GM12878 (cell line): ENCODE data around the gene SARS2. TPM values are rescaled to one million over a fixed set of nuclear protein-coding genes. Genes with fewer than 3 reads are reported as not detected.

ENCODE experiments used
- ATAC-seq: fragments of 200-7000 bp; cut with Tn5 transposase; 3 replicates; pipeline ENCODE4 v1.9.1; 2020; ENCODE audit warnings: mild to moderate bottlenecking, moderate library complexity
- BruUV-seq: library from RNA; stranded (reverse); fragments of 400-500 nt; replicated peaks from 2 replicates; lab custom pipeline; 2021; lab: Mats Ljungman, UMichigan
- CTCF ChIA-PET: fragments of 300-600 bp; sonication (Branson Sonifier 250); formaldehyde crosslinking; extraction: SDS; loops from one replicate; lab custom pipeline; 2021; ENCODE audit warnings: inconsistent platforms; lab: Yijun Ruan, JAX
- POLR2A ChIA-PET: fragments of 350-600 bp; formaldehyde crosslinking; extraction: SDS; loops from one replicate; lab custom pipeline; 2021; ENCODE audit warnings: inconsistent platforms; lab: Charles Lee
- RAD21 ChIA-PET: fragments of 300-600 bp; sonication (Branson Sonifier 250); formaldehyde crosslinking; loops from one replicate; lab custom pipeline; 2023; ENCODE audit warnings: antibody characterized with exemption; ENCODE audit not compliant: unreplicated experiment; lab: Charles Lee
- SMC1A ChIA-PET: fragments of 300-600 bp; sonication (Branson Sonifier 250); formaldehyde crosslinking; loops from one replicate; lab custom pipeline; 2023; ENCODE audit not compliant: unreplicated experiment, uncharacterized antibody; lab: Charles Lee
- DNase-seq: peaks from one replicate; pipeline ENCODE4 v3.0.0-alpha.2; 2011; ENCODE audit warnings: low read depth, low spot score
- FAIRE-seq: peaks from 3 replicates; lab custom pipeline; 2011; peaks lifted over from hg19 to GRCh38; lab: Jason Lieb, UNC
- H2AFZ ChIP-seq: 2 replicates; pipeline ENCODE4 v1.6.0; 2011; ENCODE audit warnings: low read depth, low read length, control low read depth; ENCODE audit not compliant: control insufficient read depth
- H3K27ac ChIP-seq: 2 replicates; pipeline ENCODE4 v1.5.1; 2011; ENCODE audit warnings: control low read depth; ENCODE audit not compliant: control insufficient read depth, insufficient read depth
- H3K27me3 ChIP-seq, 2 experiments: replicated peaks in 1 of 2; 2 replicates each; pipeline versions ENCODE4 v1.6.0 to v1.6.1; 2011; ENCODE audit warnings: low read length in 1 of 2; ENCODE audit not compliant: control insufficient read depth in 2 of 2, insufficient read depth in 2 of 2
- H3K36me3 ChIP-seq, 2 experiments: 2 replicates each; pipeline ENCODE4 v1.5.1; 2011; ENCODE audit warnings: low read length in 1 of 2; ENCODE audit not compliant: control insufficient read depth in 2 of 2, insufficient read depth in 2 of 2
- H3K4me1 ChIP-seq: 2 replicates; pipeline ENCODE4 v1.6.1; 2011; ENCODE audit warnings: mild to moderate bottlenecking, low read length, moderate library complexity, mixed read lengths; ENCODE audit not compliant: control insufficient read depth, insufficient read depth
- H3K4me2 ChIP-seq: 2 replicates; pipeline ENCODE4 v1.6.0; 2011; ENCODE audit warnings: control low read depth; ENCODE audit not compliant: control insufficient read depth, insufficient read depth
- H3K4me3 ChIP-seq: fragments of 200-600 bp; sonication (generic); 2 replicates; pipeline ENCODE4 v1.5.1; 2016
- H3K79me2 ChIP-seq: 2 replicates; pipeline ENCODE4 v1.6.0; 2011; ENCODE audit warnings: low read length; ENCODE audit not compliant: control insufficient read depth, insufficient read depth
- H3K9ac ChIP-seq: 2 replicates; pipeline ENCODE4 v1.8.0; 2011; ENCODE audit warnings: low read length, control low read depth, mixed read lengths; ENCODE audit not compliant: control insufficient read depth, insufficient read depth
- H3K9me3 ChIP-seq: replicated peaks from 3 replicates; pipeline ENCODE4 v1.5.1; 2011; ENCODE audit warnings: mild to moderate bottlenecking, low read length; ENCODE audit not compliant: control insufficient read depth, insufficient read depth
- H4K20me1 ChIP-seq: 2 replicates; pipeline ENCODE4 v1.6.0; 2011; ENCODE audit not compliant: control insufficient read depth, insufficient read depth
- CHD4 ChIP-seq: fragments of 200-600 bp; sonication (generic); IDR thresholded peaks from 2 replicates; pipeline ENCODE4 v1.6.1; 2016; ENCODE audit warnings: mild to moderate bottlenecking
- RAD51 ChIP-seq: fragments of 450-650 bp; IDR thresholded peaks from 2 replicates; pipeline ENCODE4 v1.6.1; 2016; ENCODE audit warnings: moderate library complexity, mild to moderate bottlenecking, inconsistent platforms
- SREBF1 ChIP-seq: IDR thresholded peaks from 2 replicates; pipeline ENCODE4 v1.6.1; 2012; ENCODE audit warnings: mild to moderate bottlenecking, low read length
- STAT3 ChIP-seq: IDR thresholded peaks from 2 replicates; pipeline ENCODE4 v1.6.1; 2011; ENCODE audit warnings: low read depth, low read length, improper control_type of control experiment
- ZNF217 ChIP-seq: fragments of 450-650 bp; IDR thresholded peaks from 2 replicates; pipeline ENCODE4 v1.6.1; 2017; ENCODE audit warnings: antibody characterized with exemption, mild to moderate bottlenecking
- WGBS: methylation state at CpG from one replicate; pipeline ENCODE4 v1.1.6; 2016; ENCODE audit warnings: low lambda C conversion rate; ENCODE audit not compliant: insufficient replicate concordance, insufficient coverage; ENCODE audit errors: missing lambda C conversion rate; 5-methylcytosine and 5-hydroxymethylcytosine counted together
- in situ Hi-C: fragments of 300-500 bp; cut with MboI; formaldehyde crosslinking; loops from 9 replicates; pipeline ENCODE4 v1.14.3; 2018; ENCODE audit warnings: mixed read lengths
- intact Hi-C: fragments of 100-400 bp; cut with micrococcal nuclease; formaldehyde crosslinking; loops from one replicate; pipeline ENCODE4 v1.14.2; 2022; ENCODE audit not compliant: unreplicated experiment
- polyA plus RNA-seq, 11 experiments: library from polyadenylated mRNA; depleted of rRNA in 4 of 11; unstranded in 6 of 11; stranded (reverse) in 5 of 11; fragments of >200 nt; fragmentation: Nextera tagmentation in 4 of 11; fragmentation: Illumina TruSeq in 1 of 11; extraction: Ambion mirVana in 4 of 11; extraction: Trizol in 1 of 11; gene quantifications; 1 replicate in 1 of 11; 2 replicates in 10 of 11; pipeline versions ENCODE4 v1.2.1 to v1.2.3, GENCODE V29; 2011 to 2016; ENCODE audit warnings: inconsistent platforms in 2 of 11, missing spikeins in 2 of 11, low read depth in 1 of 11
- total RNA-seq, 4 experiments: library from RNA; depleted of rRNA in 3 of 4; stranded (reverse); fragments of >200 nt in 3 of 4; fragmentation: Illumina TruSeq in 1 of 4; extraction: Trizol in 1 of 4; gene quantifications; 2 replicates each; pipeline versions ENCODE4 v1.2.1 to v1.2.3, GENCODE V29; 2013 to 2021
- TF ChIP-seq, protein P1 (sequence below): IDR thresholded peaks from 2 replicates; pipeline ENCODE4 v1.6.1; 2012; ENCODE audit warnings: low read depth, low read length, improper control_type of control experiment
- TF ChIP-seq, protein P2 (sequence below): fragments of 150-350 bp; IDR thresholded peaks from 2 replicates; pipeline ENCODE4 v1.6.1; 2014; ENCODE audit warnings: mild to moderate bottlenecking, low read depth, low read length

SARS2 gene
- total and polyA plus RNA-seq, 10 of the 15 experiments (the other 5 are each of a cell fraction or from before 2014, with no cell fraction given), result 2.6 to 50.3 (median 27.5) TPM

DNA sequence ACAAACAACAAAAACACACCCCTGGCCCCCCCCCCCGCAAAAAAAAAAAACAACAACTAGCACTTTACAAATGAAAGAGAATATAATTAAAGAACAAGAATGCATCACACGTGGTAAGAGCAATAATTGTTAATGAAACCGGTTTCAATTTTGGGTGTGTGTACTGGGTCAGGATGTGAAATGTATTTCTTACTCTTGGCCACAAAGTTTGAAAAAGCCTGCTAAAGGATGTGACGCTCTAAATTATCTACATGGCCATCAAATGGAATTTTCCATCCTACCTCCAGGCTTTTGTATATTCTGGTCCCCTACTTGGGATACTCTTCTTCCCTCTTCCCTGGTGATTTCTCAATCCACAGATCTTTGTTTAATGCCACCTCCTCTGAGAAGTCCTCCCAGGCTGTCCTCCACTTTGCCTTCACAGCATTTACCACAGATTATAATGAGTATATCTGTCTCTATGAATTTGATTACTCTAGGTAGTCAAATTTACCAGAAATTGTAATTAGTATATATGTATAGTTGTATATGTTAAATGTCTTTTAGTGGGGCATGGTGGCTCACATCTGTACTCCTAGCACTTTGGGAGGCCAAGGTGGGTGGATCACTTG lies 2.1 kb downstream of the SARS2 start:
- Histone ChIP-seq H3K9me3 (no peaks in the 10 kb centered on the region), H2AFZ (no peak overlapping the region), H3K27ac (no peak overlapping the region), H3K4me1 (peaks cover 6% of the 10 kb centered on the region), H3K79me2 (peaks cover 31% of the 10 kb centered on the region), H3K4me2 (no peak overlapping the region), H3K4me3 (no peak overlapping the region), H3K36me3 (peaks cover 6 to 7% of the 10 kb centered on the region in 2 experiments; a peak in 3 of 4 replicates), H4K20me1 (no peaks in the 10 kb centered on the region), H3K9ac (no peak overlapping the region)
- DNase-seq, result no peak
- ChIA-PET POLR2A (interaction anchor here (0.6 to 1.0 kb wide), 2 partner anchors 29 to 502 kb away, joined by 3 to 4 read pairs; partner anchors contain the start of genes NFKBIB and SIRT2), CTCF (interaction anchor here (0.6 to 4.2 kb wide), 15 partner anchors 9 to 525 kb away, joined by 3 to 50 read pairs (median 13); partner anchors contain the start of genes ECH1, EIF3K, FAM98C and MAP4K1), RAD21 (interaction anchor here (0.7 to 3.3 kb wide), 6 partner anchors 159 to 526 kb away, joined by 3 to 45 read pairs (median 4); partner anchors contain the start of gene FAM98C)
- in situ Hi-C loops, result no loop called here
- no peak for TF ChIP-seq RAD51
- TF ChIP-seq, protein P1, sequence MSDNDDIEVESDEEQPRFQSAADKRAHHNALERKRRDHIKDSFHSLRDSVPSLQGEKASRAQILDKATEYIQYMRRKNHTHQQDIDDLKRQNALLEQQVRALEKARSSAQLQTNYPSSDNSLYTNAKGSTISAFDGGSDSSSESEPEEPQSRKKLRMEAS, result no peak
- no peak for TF ChIP-seq ZNF217
- no peak for TF ChIP-seq SREBF1
- no peak for TF ChIP-seq CHD4
- no peak for TF ChIP-seq STAT3
- TF ChIP-seq, protein P2, sequence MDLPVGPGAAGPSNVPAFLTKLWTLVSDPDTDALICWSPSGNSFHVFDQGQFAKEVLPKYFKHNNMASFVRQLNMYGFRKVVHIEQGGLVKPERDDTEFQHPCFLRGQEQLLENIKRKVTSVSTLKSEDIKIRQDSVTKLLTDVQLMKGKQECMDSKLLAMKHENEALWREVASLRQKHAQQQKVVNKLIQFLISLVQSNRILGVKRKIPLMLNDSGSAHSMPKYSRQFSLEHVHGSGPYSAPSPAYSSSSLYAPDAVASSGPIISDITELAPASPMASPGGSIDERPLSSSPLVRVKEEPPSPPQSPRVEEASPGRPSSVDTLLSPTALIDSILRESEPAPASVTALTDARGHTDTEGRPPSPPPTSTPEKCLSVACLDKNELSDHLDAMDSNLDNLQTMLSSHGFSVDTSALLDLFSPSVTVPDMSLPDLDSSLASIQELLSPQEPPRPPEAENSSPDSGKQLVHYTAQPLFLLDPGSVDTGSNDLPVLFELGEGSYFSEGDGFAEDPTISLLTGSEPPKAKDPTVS, result no peak
- TF ChIP-seq, all 136 proteins: peak for 0
- FAIRE-seq (no peak), ATAC-seq (no peak)
- intact Hi-C loops, result no loop called here
- 70% methylated on average over 4 of the region's 4 CpGs for WGBS
- H3K27me3 ChIP-seq, result no peaks in the 10 kb centered on the region
- SMC1A ChIA-PET, result interaction anchor here (0.7 to 2.8 kb wide), 7 partner anchors 9 to 526 kb away, joined by 3 to 18 read pairs (median 7); partner anchors contain the start of genes FAM98C, NFKBIB and SIRT2
- no TSS peak for BruUV-seq
